K562 (cell line): Measurements from ENCODE around the gene ZBTB49. TPM values are rescaled to one million over a fixed set of nuclear protein-coding genes. Genes with fewer than 3 reads are reported as not detected.

Experiments
- ATF4 ChIP-seq: fragments of 450-650 bp; formaldehyde crosslinking; IDR thresholded peaks from 2 replicates; pipeline ENCODE4 v1.4.0; 2022; ENCODE audit warnings: mild to moderate bottlenecking, moderate library complexity
- BCLAF1 ChIP-seq, 2 experiments: fragments of 450-650 bp in 1 of 2; IDR thresholded peaks; 2 replicates each; pipeline ENCODE4 v1.6.1; 2011 to 2017; ENCODE audit warnings: low read depth in 2 of 2, antibody characterized with exemption in 1 of 2, borderline replicate concordance in 1 of 2, low read length in 1 of 2, mild to moderate bottlenecking in 1 of 2, mixed read lengths in 1 of 2; ENCODE audit not compliant: control insufficient read depth in 1 of 2
- BCOR ChIP-seq: fragments of 450-650 bp; IDR thresholded peaks from 2 replicates; pipeline ENCODE4 v1.6.1; 2016
- CBX2 ChIP-seq: fragments of 200-600 bp; sonication (generic); IDR thresholded peaks from one replicate; pipeline ENCODE4 v1.6.1; 2012; ENCODE audit warnings: mild to moderate bottlenecking, low read length, inconsistent platforms; ENCODE audit not compliant: insufficient read depth, poor library complexity, severe bottlenecking
- CTCF ChIP-seq, 3 experiments: IDR thresholded peaks in 2 of 3; conservative IDR thresholded peaks in 1 of 3; 2 replicates each; pipeline ENCODE4 v1.5.1; 2011 to 2012; ENCODE audit warnings: low read length in 3 of 3, mild to moderate bottlenecking in 3 of 3, control low read depth in 2 of 3, improper control_type of control experiment in 1 of 3, inconsistent platforms in 1 of 3, low read depth in 1 of 3, mixed read lengths in 1 of 3, moderate library complexity in 1 of 3; ENCODE audit not compliant: insufficient read depth in 2 of 3
- DDX20 ChIP-seq: fragments of 450-650 bp; IDR thresholded peaks from 2 replicates; pipeline ENCODE4 v1.6.1; 2016; ENCODE audit warnings: missing genetic modification characterization, low read depth, mild to moderate bottlenecking, missing compliant biosample characterization, moderate library complexity
- DMBX1 ChIP-seq: fragments of 250-450 bp; sonication (Bioruptor Pico); IDR thresholded peaks from 2 replicates; pipeline ENCODE4 v1.8.0; 2022; ENCODE audit warnings: inconsistent platforms, mild to moderate bottlenecking, moderate library complexity, borderline replicate concordance
- ESRRA ChIP-seq: fragments of 450-650 bp; IDR thresholded peaks from 2 replicates; pipeline ENCODE4 v1.6.1; 2014; ENCODE audit warnings: low read depth, mild to moderate bottlenecking, moderate library complexity, borderline replicate concordance
- ETV1 ChIP-seq: fragments of 450-650 bp; conservative IDR thresholded peaks from 2 replicates; pipeline ENCODE4 v1.6.1; 2016; ENCODE audit warnings: missing genetic modification characterization, control low read depth, low read depth, missing compliant biosample characterization
- FOXK1 ChIP-seq: sonication (generic); formaldehyde crosslinking; IDR thresholded peaks from 2 replicates; pipeline ENCODE4 v1.8.0; 2022; ENCODE audit warnings: missing genetic modification reagents, mild to moderate bottlenecking, borderline replicate concordance
- HMGN3 ChIP-seq: IDR thresholded peaks from 2 replicates; pipeline ENCODE4 v1.6.1; 2011; ENCODE audit warnings: borderline replicate concordance, low read depth, mild to moderate bottlenecking, mixed read lengths, low read length; ENCODE audit not compliant: insufficient read length; ENCODE audit errors: extremely low read depth
- KDM5B ChIP-seq: fragments of 200-600 bp; sonication (generic); IDR thresholded peaks from 2 replicates; pipeline ENCODE4 v1.6.1; 2012; ENCODE audit warnings: low read depth, mild to moderate bottlenecking, moderate library complexity, low read length, control low read depth, inconsistent platforms; ENCODE audit not compliant: insufficient replicate concordance
- NFIX ChIP-seq: fragments of 250-450 bp; sonication (Bioruptor Pico); IDR thresholded peaks from 2 replicates; pipeline ENCODE4 v1.4.0; 2020; ENCODE audit warnings: low read depth, mild to moderate bottlenecking, moderate library complexity
- PHF21A ChIP-seq: fragments of 450-650 bp; IDR thresholded peaks from 2 replicates; pipeline ENCODE4 v1.6.1; 2017; ENCODE audit warnings: low read depth, borderline replicate concordance
- RBFOX2 ChIP-seq: fragments of 200-400 bp; formaldehyde crosslinking; IDR thresholded peaks from 2 replicates; pipeline ENCODE4 v1.6.1; 2017; ENCODE audit warnings: low read depth, mild to moderate bottlenecking, low read length, moderate library complexity
- SAFB2 ChIP-seq: fragments of 200-400 bp; formaldehyde crosslinking; IDR thresholded peaks from 2 replicates; pipeline ENCODE4 v1.6.1; 2018; ENCODE audit warnings: borderline replicate concordance, low read length, low read depth, moderate library complexity; ENCODE audit not compliant: severe bottlenecking
- TCF7 ChIP-seq: sonication (generic); IDR thresholded peaks from 2 replicates; pipeline ENCODE4 v1.6.1; 2016; ENCODE audit warnings: antibody characterized with exemption, borderline replicate concordance
- ZBTB8A ChIP-seq: fragments of 450-650 bp; IDR thresholded peaks from 2 replicates; pipeline ENCODE4 v1.6.1; 2018; ENCODE audit warnings: mild to moderate bottlenecking, moderate library complexity; ENCODE audit not compliant: partially characterized antibody
- ZFP36 ChIP-seq: fragments of 150-350 bp; IDR thresholded peaks from 2 replicates; pipeline ENCODE4 v1.6.1; 2018; ENCODE audit warnings: low read length, low read depth; ENCODE audit not compliant: partially characterized antibody
- ZKSCAN8 ChIP-seq: fragments of 200-800 bp; sonication (Bioruptor generic); IDR thresholded peaks from 2 replicates; pipeline ENCODE4 v1.6.1; 2016; ENCODE audit warnings: missing genetic modification characterization, missing compliant biosample characterization
- ZNF717 ChIP-seq: fragments of 250-450 bp; sonication (Bioruptor Pico); IDR thresholded peaks from 2 replicates; pipeline ENCODE4 v1.5.0; 2021
- polyA plus RNA-seq, 8 experiments: library from polyadenylated mRNA; depleted of rRNA in 4 of 8; stranded (reverse) in 5 of 8; unstranded in 3 of 8; fragments of >200 nt; fragmentation: Nextera tagmentation in 2 of 8; fragmentation: Illumina TruSeq in 1 of 8; extraction: Ambion mirVana in 2 of 8; extraction: Trizol in 1 of 8; gene quantifications; 2 replicates each; pipeline versions ENCODE4 v1.2.1 to v1.2.3, GENCODE V29; 2011 to 2014; ENCODE audit warnings: inconsistent platforms in 1 of 8, missing spikeins in 1 of 8
- total RNA-seq, 7 experiments: library from RNA; depleted of rRNA in 6 of 7; stranded (reverse); fragments of >200 nt in 6 of 7; fragmentation: Illumina TruSeq in 2 of 7; extraction: Trizol in 2 of 7; gene quantifications; 2 replicates each; pipeline versions ENCODE4 v1.2.1 to v1.2.3, GENCODE V29; 2011 to 2021; ENCODE audit warnings: low replicate concordance in 1 of 7

Gene ZBTB49
- total and polyA plus RNA-seq, 9 of the 15 experiments (the other 6 are each of a cell fraction or from before 2014, with no cell fraction given) = 0.49 to 8.0 (median 4.2) TPM

GRCh38 chr4:4289941-4290850, at the start of gene ZBTB49, which contains the start of gene LYAR (continued):
- TF ChIP-seq BCLAF1 (IDR thresholded peaks at IDR 0.05; ENCODE audit: borderline replicate concordance in 1 of 2, control insufficient read depth in 1 of 2, low read depth in 2 of 2, low read length in 1 of 2) (no peak), ESRRA (peak; percentile 48; the same call in 1 of the 2 replicates), ETV1 (tag) (0 out of 2 replicates have a peak, but pooled peaks have one; percentile 31), TCF7 (no peak), HMGN3 (peak; percentile 59), BCOR (no peak), PHF21A (no peak), ZFP36 (no peak), FOXK1 (CRISPR knock-in tag) (no peak), ZBTB8A (no peak), NFIX (CRISPR knock-in tag) (no peak), CBX2 (no peak), DMBX1 (CRISPR knock-in tag) (no peak), CTCF (IDR thresholded peaks at IDR 0.05 in 2 of 3, conservative IDR thresholded peaks at IDR 0.05 in 1 of 3; ENCODE audit: insufficient read depth in 2 of 3, low read depth in 1 of 3, low read length in 3 of 3) (no peak), KDM5B (peak; percentile 81), SAFB2 (no peak), ZNF717 (no peak), ZKSCAN8 (CRISPR knock-in tag) (no peak), DDX20 (tag) (no peak), ATF4 (no peak), RBFOX2 (peak; percentile 93)
